Esophagus muscularis mucosa (tissue), 4 donors: Measurements from ENCODE around the gene CDH1. TPM values are rescaled to one million over a fixed set of nuclear protein-coding genes. Genes with fewer than 3 reads are reported as not detected.

ENCODE experiments used
- DNase-seq: peaks from one replicate; pipeline ENCODE4 v3.0.0-alpha.2; 2017; ENCODE audit errors: extremely low spot score
- H3K27ac ChIP-seq, 4 donors: fragments of 200-600 bp; sonication (generic); replicated peaks in 1 of 4; 1 replicate in 3 of 4; 2 replicates in 1 of 4; pipeline ENCODE4 v1.5.1; 2016 to 2019; ENCODE audit warnings: mild to moderate bottlenecking in 1 of 4
- H3K27me3 ChIP-seq, 4 donors: fragments of 200-600 bp; sonication (generic); one replicate each; pipeline versions ENCODE4 v1.5.1 to v1.6.0; 2016 to 2019
- H3K36me3 ChIP-seq, 4 donors: fragments of 200-600 bp; sonication (generic); one replicate each; pipeline ENCODE4 v1.5.1; 2016 to 2019
- H3K4me1 ChIP-seq, 4 donors: fragments of 200-600 bp; sonication (generic); one replicate each; pipeline ENCODE4 v1.5.1; 2016 to 2019
- H3K4me3 ChIP-seq, 4 donors: fragments of 200-600 bp; sonication (generic); 1 replicate in 2 of 4; 2 replicates in 2 of 4; pipeline ENCODE4 v1.5.1; 2016 to 2019; ENCODE audit warnings: mild to moderate bottlenecking in 4 of 4, moderate library complexity in 1 of 4
- H3K9me3 ChIP-seq, 4 donors: fragments of 200-600 bp; sonication (generic); 1 replicate in 3 of 4; 2 replicates in 1 of 4; pipeline ENCODE4 v1.5.1; 2016 to 2019
- CTCF ChIP-seq, 3 experiments: fragments of 200-600 bp in 2 of 3; fragments of 450-650 bp in 1 of 3; sonication (generic) in 2 of 3; IDR thresholded peaks; one replicate each; pipeline ENCODE4 v1.5.1; 2017 to 2019; ENCODE audit warnings: antibody characterized with exemption in 3 of 3, mild to moderate bottlenecking in 2 of 3, moderate library complexity in 1 of 3
- EP300 ChIP-seq: sonication (generic); formaldehyde crosslinking; IDR thresholded peaks from one replicate; pipeline ENCODE4 v1.6.1; 2017; ENCODE audit warnings: antibody characterized with exemption
- POLR2A ChIP-seq: fragments of 450-650 bp; IDR thresholded peaks from one replicate; pipeline ENCODE4 v1.6.1; 2017; ENCODE audit warnings: antibody characterized with exemption, moderate library complexity, mild to moderate bottlenecking, low read depth
- POLR2AphosphoS5 ChIP-seq, 2 donors: sonication (generic); formaldehyde crosslinking; IDR thresholded peaks; one replicate each; pipeline ENCODE4 v1.6.1; 2017; ENCODE audit warnings: antibody characterized with exemption in 2 of 2
- WGBS: methylation state at CpG from one replicate; pipeline ENCODE4 v1.1.5; 2018; 5-methylcytosine and 5-hydroxymethylcytosine counted together
- intact Hi-C: fragments of 100-400 bp; cut with DNase I; formaldehyde crosslinking; loops from one replicate; pipeline ENCODE4 v1.15.1; 2023
- total RNA-seq, 4 donors: library from RNA; depleted of rRNA; stranded (reverse); fragments of >200 nt; gene quantifications; one replicate each; pipeline versions ENCODE4 v1.1.0 to v1.2.1, GENCODE V29; 2016

Gene CDH1
- total RNA-seq, 4 donors from 2014 or later, result 0.17 to 0.83 (median 0.51) TPM

GRCh38 chr16:68781784-68782183, 44.7 kb downstream of the CDH1 start:
- Histone ChIP-seq H3K4me3 (no peak overlapping the region), H3K4me1 (peaks cover 0 to 7% (median 0%) of the 10 kb centered on the region in 4 donors), H3K27me3 (peaks cover 0 to 10% (median 0%) of the 10 kb centered on the region in 4 donors), H3K36me3 (no peaks in the 10 kb centered on the region), H3K9me3 (no peaks in the 10 kb centered on the region), H3K27ac (no peak overlapping the region)
- WGBS, result 60% methylated on average over 1 of the region's 1 CpG
- TF ChIP-seq POLR2A (no peak), POLR2AphosphoS5 (IDR thresholded peaks at IDR 0.05) (no peak), EP300 (no peak), CTCF (IDR thresholded peaks at IDR 0.05) (no peak)
- no peak for DNase-seq
- intact Hi-C loops, result no loop called here

DNA sequence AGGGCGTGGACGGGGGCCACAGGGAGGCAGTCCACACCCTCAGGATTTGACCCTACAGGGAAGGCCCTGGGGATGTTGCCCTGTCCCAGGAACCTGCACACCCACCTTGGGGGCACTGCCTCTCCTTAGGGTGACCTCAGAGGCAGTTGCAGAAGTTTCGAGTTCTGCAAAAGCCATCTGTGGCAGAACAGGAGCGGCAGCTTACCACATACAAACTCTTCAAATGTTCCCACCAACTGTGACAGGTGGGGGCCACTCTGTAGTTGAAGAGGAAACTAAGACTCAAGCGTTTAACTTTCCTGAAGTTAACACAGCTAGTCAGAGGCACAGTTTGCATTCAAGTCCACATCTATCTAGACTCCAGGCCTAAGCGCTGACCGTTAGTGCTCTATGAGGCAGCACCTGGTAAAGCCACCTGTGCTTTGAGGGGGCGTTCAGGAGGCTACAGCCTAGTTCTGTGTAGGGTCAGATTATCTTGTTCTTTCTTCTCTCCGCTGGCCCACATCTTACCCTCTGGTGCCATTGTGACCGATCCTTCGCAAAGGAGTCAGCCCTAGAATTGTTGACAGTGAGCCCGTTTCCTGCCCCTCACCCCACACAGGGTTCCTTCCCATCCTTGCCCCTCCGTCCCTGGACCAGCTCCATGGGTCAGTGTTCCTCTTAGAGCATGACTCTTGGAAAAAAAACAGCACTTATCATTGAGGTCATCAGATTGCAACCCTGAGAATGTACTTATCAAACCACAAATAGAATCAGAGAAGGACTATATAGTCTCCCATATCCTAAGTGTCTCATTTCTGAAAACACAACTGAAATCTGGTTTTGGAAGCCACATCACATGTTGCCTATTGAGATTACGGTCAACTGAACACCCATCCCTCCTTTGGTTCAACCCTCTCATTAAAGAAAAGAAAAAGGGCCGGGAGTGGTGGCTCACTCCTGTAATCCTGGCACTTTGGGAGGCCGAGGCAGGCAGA, 45.4 kb downstream of the CDH1 start:
- 87% methylated on average over 14 of the region's 16 CpGs for WGBS
- H3K4me3 ChIP-seq, result no peak overlapping the region

DNA sequence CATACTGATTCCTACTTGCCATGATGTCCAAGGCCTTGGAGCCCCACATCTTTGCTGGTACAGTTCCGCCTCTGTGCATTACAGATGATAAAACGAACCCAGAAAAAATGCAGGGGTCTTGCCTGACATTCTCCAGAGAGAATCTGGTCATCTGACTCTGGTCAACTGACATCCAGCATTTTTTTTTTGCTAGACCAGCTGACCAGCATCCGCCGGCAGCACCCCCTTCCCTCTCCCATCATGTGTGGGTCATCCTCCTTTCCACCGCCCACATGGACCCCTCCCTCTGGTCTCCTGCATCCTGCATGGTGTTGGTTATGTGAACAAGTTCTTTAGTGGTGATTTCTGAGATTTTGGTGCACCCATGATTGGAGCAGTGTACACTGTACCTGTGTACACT, 47.1 kb downstream of the CDH1 start:
- intact Hi-C loops, result no loop called here
- 80% methylated on average over 5 of the region's 5 CpGs for WGBS
- Histone ChIP-seq H3K27ac (no peak overlapping the region), H3K4me1 (peaks cover 0 to 12% (median 0%) of the 10 kb centered on the region in 4 donors), H3K9me3 (no peaks in the 10 kb centered on the region), H3K27me3 (peaks cover 0 to 10% (median 0%) of the 10 kb centered on the region in 4 donors), H3K36me3 (no peaks in the 10 kb centered on the region), H3K4me3 (no peak overlapping the region)
- no peak for TF ChIP-seq CTCF (IDR thresholded peaks at IDR 0.05)
- no peak for TF ChIP-seq POLR2A
- TF ChIP-seq EP300, result no peak
- DNase-seq, result no peak

More for the DNA sequence above, 45.4 kb downstream of the CDH1 start:
- DNase-seq, result no peak
- Histone ChIP-seq H3K36me3 (no peaks in the 10 kb centered on the region), H3K4me1 (peaks cover 0 to 12% (median 0%) of the 10 kb centered on the region in 4 donors), H3K9me3 (no peaks in the 10 kb centered on the region), H3K27ac (no peak overlapping the region), H3K27me3 (peaks cover 0 to 10% (median 0%) of the 10 kb centered on the region in 4 donors)
- TF ChIP-seq EP300, result no peak
- no peak for TF ChIP-seq POLR2AphosphoS5 (IDR thresholded peaks at IDR 0.05)
- intact Hi-C loops, result no loop called here

- no peaks in the 10 kb centered on the region for H3K9me3 ChIP-seq
- H3K27ac ChIP-seq, result no peak overlapping the region
- intact Hi-C loops, result no loop called here
- TF ChIP-seq POLR2A (no peak), EP300 (no peak), CTCF (IDR thresholded peaks at IDR 0.05) (no peak), POLR2AphosphoS5 (IDR thresholded peaks at IDR 0.05) (no peak)
- 89% methylated on average over 2 of the region's 2 CpGs for WGBS
- H3K4me1 ChIP-seq, result peaks cover 0 to 12% (median 0%) of the 10 kb centered on the region in 4 donors
- peaks cover 0 to 10% (median 0%) of the 10 kb centered on the region in 4 donors for H3K27me3 ChIP-seq
- H3K4me3 ChIP-seq, result no peak overlapping the region
- H3K36me3 ChIP-seq, result no peaks in the 10 kb centered on the region
- DNase-seq, result no peak
These were observed 47.6 kb downstream of the CDH1 start for GRCh38 chr16:68784721-68785120.

- Histone ChIP-seq H3K27me3 (peaks cover 0 to 10% (median 0%) of the 10 kb centered on the region in 4 donors), H3K4me1 (peaks cover 0 to 12% (median 0%) of the 10 kb centered on the region in 4 donors), H3K4me3 (no peak overlapping the region), H3K36me3 (no peaks in the 10 kb centered on the region), H3K27ac (no peak overlapping the region), H3K9me3 (no peaks in the 10 kb centered on the region)
- no peak for DNase-seq
- WGBS, result 78% methylated on average over 3 of the region's 3 CpGs
- intact Hi-C loops, result no loop called here
- TF ChIP-seq POLR2AphosphoS5 (IDR thresholded peaks at IDR 0.05), result no peak
- no peak for TF ChIP-seq POLR2A
- no peak for TF ChIP-seq EP300
- no peak for TF ChIP-seq CTCF (IDR thresholded peaks at IDR 0.05)
These were observed 48.6 kb downstream of the CDH1 start for GRCh38 chr16:68785715-68786114.
